Measurements from ENCODE around the gene STARD7.

Gene STARD7

GRCh38 chr2:96135171-96135570 lies 73.5 kb downstream of the STARD7 start:
- TF ChIP-seq, protein P1, sequence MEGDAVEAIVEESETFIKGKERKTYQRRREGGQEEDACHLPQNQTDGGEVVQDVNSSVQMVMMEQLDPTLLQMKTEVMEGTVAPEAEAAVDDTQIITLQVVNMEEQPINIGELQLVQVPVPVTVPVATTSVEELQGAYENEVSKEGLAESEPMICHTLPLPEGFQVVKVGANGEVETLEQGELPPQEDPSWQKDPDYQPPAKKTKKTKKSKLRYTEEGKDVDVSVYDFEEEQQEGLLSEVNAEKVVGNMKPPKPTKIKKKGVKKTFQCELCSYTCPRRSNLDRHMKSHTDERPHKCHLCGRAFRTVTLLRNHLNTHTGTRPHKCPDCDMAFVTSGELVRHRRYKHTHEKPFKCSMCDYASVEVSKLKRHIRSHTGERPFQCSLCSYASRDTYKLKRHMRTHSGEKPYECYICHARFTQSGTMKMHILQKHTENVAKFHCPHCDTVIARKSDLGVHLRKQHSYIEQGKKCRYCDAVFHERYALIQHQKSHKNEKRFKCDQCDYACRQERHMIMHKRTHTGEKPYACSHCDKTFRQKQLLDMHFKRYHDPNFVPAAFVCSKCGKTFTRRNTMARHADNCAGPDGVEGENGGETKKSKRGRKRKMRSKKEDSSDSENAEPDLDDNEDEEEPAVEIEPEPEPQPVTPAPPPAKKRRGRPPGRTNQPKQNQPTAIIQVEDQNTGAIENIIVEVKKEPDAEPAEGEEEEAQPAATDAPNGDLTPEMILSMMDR (IDR thresholded peaks at IDR 0.05) = no peak

Measured in LNCAP (cell line).